HG03432 (cell line): ENCODE results near the gene PKNOX2.

ENCODE experiments used
- ATAC-seq: cut with Tn5 transposase; IDR thresholded peaks from one replicate; pipeline ENCODE4 v1.9.1; 2021; ENCODE audit warnings: mild to moderate bottlenecking, moderate library complexity; ENCODE audit not compliant: unreplicated experiment

Gene PKNOX2

GRCh38 chr11:125426818-125427528 is 262.4 kb downstream of the PKNOX2 start:
- ATAC-seq = no peak

- ATAC-seq = no peak
Observed at GRCh38 chr11:125428486-125429173, 264.1 kb downstream of the PKNOX2 start.

GRCh38 chr11:125429174-125429707 is 264.7 kb downstream of the PKNOX2 start:
- peak; percentile 66 for ATAC-seq

- ATAC-seq = no peak
Observed at GRCh38 chr11:125429807-125430678, 265.5 kb downstream of the PKNOX2 start.

- ATAC-seq = no peak
Observed at GRCh38 chr11:125431009-125431408, 266.5 kb downstream of the PKNOX2 start.

- no peak for ATAC-seq
Observed at GRCh38 chr11:125431481-125431880, 266.9 kb downstream of the PKNOX2 start.

GRCh38 chr11:125433454-125434121 is 269.0 kb downstream of the PKNOX2 start:
- ATAC-seq = peak; percentile 68

- no peak for ATAC-seq
Observed at GRCh38 chr11:125435461-125436238, 271.1 kb downstream of the PKNOX2 start.

GRCh38 chr11:125441648-125442410 is 277.3 kb downstream of the PKNOX2 start:
- no peak for ATAC-seq

GRCh38 chr11:125442946-125443345 is 278.4 kb downstream of the PKNOX2 start:
- ATAC-seq = no peak

GRCh38 chr11:125443767-125444311 is 279.3 kb downstream of the PKNOX2 start:
- ATAC-seq = no peak

GRCh38 chr11:125445731-125446130 is 281.2 kb downstream of the PKNOX2 start:
- no peak for ATAC-seq

GRCh38 chr11:125446279-125446678 is 281.7 kb downstream of the PKNOX2 start:
- no peak for ATAC-seq

GRCh38 chr11:125447721-125448120 is 283.2 kb downstream of the PKNOX2 start:
- ATAC-seq = no peak

GRCh38 chr11:125448136-125448535 is 283.6 kb downstream of the PKNOX2 start:
- ATAC-seq = no peak

GRCh38 chr11:125449565-125449964 is 285.0 kb downstream of the PKNOX2 start:
- ATAC-seq = no peak

GRCh38 chr11:125451400-125452124 is 287.0 kb downstream of the PKNOX2 start:
- peak; percentile 70 for ATAC-seq

GRCh38 chr11:125452125-125452470 is 287.5 kb downstream of the PKNOX2 start:
- ATAC-seq = no peak
